ENCODE results near the gene AK3. TPM values are rescaled to one million over a fixed set of nuclear protein-coding genes. Genes with fewer than 3 reads are reported as not detected.
A peak's percentile ranks its signal among the peaks of the same experiment; 100 is the strongest.

The AK3 gene
- total RNA-seq, 4 donors from 2014 or later: 81.3 to 102 (median 92.9) TPM

GRCh38 chr9:4671737-4672136 lies 69.3 kb downstream of the AK3 start:
- 96 to 97% methylated on average over 1 of the region's 1 CpG for WGBS, 2 donors
- H3K4me3 ChIP-seq (ENCODE audit: low read depth, poor library complexity, severe bottlenecking): no peak overlapping the region
- DNase-seq (ENCODE audit: low spot score in 2 of 2): no peak
- TF ChIP-seq POLR2A (IDR thresholded peaks at IDR 0.05): no peak
- TF ChIP-seq CTCF (IDR thresholded peaks at IDR 0.05): no peak
- intact Hi-C loops (cut with DNase I; ENCODE audit: low total_unique reads): no loop called here

GRCh38 chr9:4670591-4670990 lies 70.4 kb downstream of the AK3 start:
- DNase-seq (ENCODE audit: low spot score in 2 of 2): no peak
- intact Hi-C loops (cut with DNase I; ENCODE audit: low total_unique reads): no loop called here
- H3K4me3 ChIP-seq (ENCODE audit: low read depth, poor library complexity, severe bottlenecking): no peak overlapping the region
- WGBS, 2 donors: 88 to 95% methylated on average over 3 of the region's 3 CpGs
- no peak for TF ChIP-seq CTCF (IDR thresholded peaks at IDR 0.05)
- TF ChIP-seq POLR2A (IDR thresholded peaks at IDR 0.05): no peak

- intact Hi-C loops (cut with DNase I; ENCODE audit: low total_unique reads): no loop called here
- TF ChIP-seq POLR2A (IDR thresholded peaks at IDR 0.05) (no peak), CTCF (IDR thresholded peaks at IDR 0.05) (no peak)
- no peak overlapping the region for H3K4me3 ChIP-seq (ENCODE audit: low read depth, poor library complexity, severe bottlenecking)
- no peak for DNase-seq (ENCODE audit: low spot score in 2 of 2)
Measured at GRCh38 chr9:4669890-4670289, 71.1 kb downstream of the AK3 start.

GRCh38 chr9:4668604-4669003 lies 72.4 kb downstream of the AK3 start:
- intact Hi-C loops (cut with DNase I; ENCODE audit: low total_unique reads): no loop called here
- H3K4me3 ChIP-seq (ENCODE audit: low read depth, poor library complexity, severe bottlenecking): no peak overlapping the region
- no peak for DNase-seq (ENCODE audit: low spot score in 2 of 2)
- TF ChIP-seq POLR2A (IDR thresholded peaks at IDR 0.05): no peak
- TF ChIP-seq CTCF (IDR thresholded peaks at IDR 0.05): no peak
- 77% methylated on average over 2 of the region's 2 CpGs for WGBS, 2 donors

GRCh38 chr9:4667681-4668080 lies 73.3 kb downstream of the AK3 start:
- no peak for DNase-seq (ENCODE audit: low spot score in 2 of 2)
- intact Hi-C loops (cut with DNase I; ENCODE audit: low total_unique reads): no loop called here
- 95 to 97% methylated on average over 1 of the region's 1 CpG for WGBS, 2 donors
- H3K4me3 ChIP-seq (ENCODE audit: low read depth, poor library complexity, severe bottlenecking): no peak overlapping the region
- no peak for TF ChIP-seq CTCF (IDR thresholded peaks at IDR 0.05)
- TF ChIP-seq POLR2A (IDR thresholded peaks at IDR 0.05): no peak

- WGBS, 2 donors: 2% methylated on average over 36 of the region's 36 CpGs
- intact Hi-C loops (cut with DNase I; ENCODE audit: low total_unique reads): no loop called here
- TF ChIP-seq POLR2A (IDR thresholded peaks at IDR 0.05) (no peak), CTCF (IDR thresholded peaks at IDR 0.05) (no peak)
- DNase-seq (ENCODE audit: low spot score in 2 of 2): peak; percentile 56 to 94
- peak within 1 kb of the TSS; percentile 20 for H3K4me3 ChIP-seq (ENCODE audit: low read depth, poor library complexity, severe bottlenecking)
Measured at GRCh38 chr9:4666042-4666699, 74.8 kb downstream of the AK3 start, which contains the start of gene SPATA6L. TSS of gene SPATA6L (minus strand) at chr9:4666480. CDS start at chr9:4666250, 230 bp downstream.
